ENCODE results near the gene CDC6. TPM values are rescaled to one million over a fixed set of nuclear protein-coding genes. Genes with fewer than 3 reads are reported as not detected.

Gene CDC6
- total RNA-seq, 1 donor: 28.5 TPM

DNA sequence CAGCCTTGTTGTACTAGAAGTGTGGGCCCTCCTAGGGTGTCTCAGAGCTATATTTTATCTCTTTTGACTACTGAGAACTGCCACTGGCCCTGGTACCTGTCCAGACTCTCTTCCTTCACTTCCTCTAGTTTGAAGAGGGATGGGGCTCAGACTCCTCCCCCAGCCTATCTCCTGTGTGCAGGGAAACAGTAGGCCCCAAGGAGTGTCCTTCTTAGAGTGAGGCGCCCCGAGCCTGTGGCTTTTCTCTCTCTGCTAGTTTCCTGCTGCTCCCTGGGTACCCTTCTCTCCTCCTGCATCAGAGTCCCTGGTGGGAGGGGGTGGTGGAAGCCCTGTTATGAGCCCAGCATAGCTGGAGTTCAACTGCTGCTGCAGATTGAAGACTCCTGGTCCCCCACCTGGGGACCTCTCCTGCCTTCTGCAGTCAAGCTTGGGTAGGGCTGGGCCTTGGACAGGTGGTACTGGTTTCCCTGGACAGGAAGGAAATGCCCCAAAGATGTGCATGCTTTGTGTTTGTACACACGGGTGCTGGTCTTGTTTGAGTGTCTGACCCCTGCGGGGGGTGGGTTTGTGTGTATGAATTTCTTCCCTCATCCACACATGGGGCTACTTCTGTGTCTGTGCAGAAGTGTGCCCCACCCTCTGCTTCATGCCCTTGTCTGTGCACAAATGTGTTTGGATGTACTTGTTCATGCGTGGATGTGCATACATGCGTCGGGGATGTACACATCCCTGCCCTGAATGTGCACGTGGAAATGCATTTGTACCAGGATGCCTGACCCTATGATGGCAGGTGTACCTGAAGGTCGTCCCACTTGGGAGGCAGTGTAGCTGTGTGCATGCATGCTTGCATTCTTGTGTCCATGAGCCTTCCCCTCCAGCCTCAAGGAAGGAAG is 28.2 kb downstream of the CDC6 start:
- TF ChIP-seq CTCF (IDR thresholded peaks at IDR 0.05; ENCODE audit: insufficient read depth, low read depth, low read length): no peak
- DNase-seq (ENCODE audit: low read depth): no peak
- H3K4me3 ChIP-seq (ENCODE audit: low read depth, low read length): no peak overlapping the region

GRCh38 chr17:40316571-40317344 is 29.1 kb downstream of the CDC6 start:
- peak; percentile 83 for DNase-seq (ENCODE audit: low read depth)

GRCh38 chr17:40317345-40317873 is 29.7 kb downstream of the CDC6 start:
- H3K4me3 ChIP-seq (ENCODE audit: low read depth, low read length): peak overlapping the region; percentile 98
- peak; percentile 72 for TF ChIP-seq CTCF (IDR thresholded peaks at IDR 0.05; ENCODE audit: insufficient read depth, low read depth, low read length)
- peak; percentile 82 for DNase-seq (ENCODE audit: low read depth)

More at GRCh38 chr17:40316571-40317344, 29.1 kb downstream of the CDC6 start:
- H3K4me3 ChIP-seq (ENCODE audit: low read depth, low read length): peak overlapping the region; percentile 43
- no peak for TF ChIP-seq CTCF (IDR thresholded peaks at IDR 0.05; ENCODE audit: insufficient read depth, low read depth, low read length)

DNA sequence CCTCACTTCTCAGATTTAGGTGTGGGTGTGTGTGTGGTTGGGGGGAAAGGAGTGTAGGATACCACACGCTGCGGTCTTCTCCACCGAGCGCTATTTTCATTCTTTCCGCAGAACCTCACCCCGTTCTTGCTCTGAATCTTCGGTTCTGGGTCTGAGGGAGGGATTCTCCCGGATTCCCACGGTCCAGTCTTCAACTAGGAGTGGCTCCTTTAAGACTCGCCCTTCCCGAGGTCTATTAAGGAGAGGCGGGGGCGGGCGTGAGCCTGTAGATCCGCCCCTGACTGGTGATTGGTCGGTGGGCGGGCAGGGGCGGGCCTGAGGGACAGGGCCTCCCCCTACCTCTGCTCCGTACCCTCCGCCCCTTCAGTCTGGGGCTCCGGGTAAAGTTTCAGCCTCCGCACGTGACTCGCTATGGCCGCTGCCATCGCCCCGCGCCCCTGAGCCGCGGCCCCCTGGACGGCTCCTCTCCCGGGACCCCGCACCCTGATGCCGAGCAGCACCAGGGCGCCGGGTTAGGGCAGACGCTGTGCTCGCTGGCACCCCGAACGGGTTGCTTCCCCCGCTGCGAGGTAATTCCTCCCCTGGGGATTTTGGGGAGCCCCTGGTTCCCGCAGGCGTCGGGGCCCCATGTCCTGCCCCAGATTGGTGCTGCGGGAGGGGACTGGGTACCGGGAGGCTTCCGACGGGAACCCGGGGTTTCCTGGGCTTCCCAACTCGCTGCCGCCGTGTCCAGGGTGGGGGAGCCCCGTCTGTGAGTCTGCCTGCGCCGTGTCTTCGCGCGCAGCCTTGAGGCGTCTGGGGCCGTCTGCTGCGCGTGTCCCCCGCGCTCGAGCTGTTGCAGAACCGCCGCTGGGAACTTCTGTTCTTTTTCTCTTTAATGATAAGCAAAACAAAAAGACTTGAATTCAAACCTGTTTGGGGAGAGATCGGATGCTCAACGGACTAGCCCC is 30.5 kb downstream of the CDC6 start:
- H3K4me3 ChIP-seq (ENCODE audit: low read depth, low read length): peak overlapping the region; percentile 98
- peak; percentile 97 for DNase-seq (ENCODE audit: low read depth)
- no peak for TF ChIP-seq CTCF (IDR thresholded peaks at IDR 0.05; ENCODE audit: insufficient read depth, low read depth, low read length)

- H3K4me3 ChIP-seq (ENCODE audit: low read depth, low read length): peak overlapping the region; percentile 98
- DNase-seq (ENCODE audit: low read depth): no peak
- TF ChIP-seq CTCF (IDR thresholded peaks at IDR 0.05; ENCODE audit: insufficient read depth, low read depth, low read length): peak; percentile 38
Observed at GRCh38 chr17:40318830-40319391, 31.2 kb downstream of the CDC6 start.

Data from fibroblast of villous mesenchyme (primary cell).